ENCODE data around the gene ADGRG2.

ADGRG2 gene

DNA sequence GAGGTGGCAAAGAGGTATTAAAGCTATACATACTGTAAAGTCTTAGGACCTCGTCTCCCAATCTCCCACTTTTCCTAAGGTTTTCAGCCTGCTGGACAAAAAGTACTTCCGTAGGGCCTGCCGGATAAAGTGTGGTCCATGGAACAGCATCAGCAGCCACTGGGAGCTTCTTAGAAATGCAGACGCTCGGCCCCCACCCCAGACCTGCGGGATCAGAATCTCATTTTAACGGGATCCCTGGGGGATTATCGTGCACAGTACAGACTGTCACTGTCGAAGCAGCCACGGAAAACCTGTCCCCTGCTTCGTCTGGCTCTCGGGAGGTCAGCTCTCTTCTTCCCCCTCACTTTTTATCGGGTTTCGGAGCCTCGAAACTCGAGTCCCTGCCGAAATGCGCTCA is 802 bp downstream of the ADGRG2 start:
- no peak for DNase-seq (ENCODE audit: low read depth in 1 of 2, low spot score in 1 of 2)

DNA sequence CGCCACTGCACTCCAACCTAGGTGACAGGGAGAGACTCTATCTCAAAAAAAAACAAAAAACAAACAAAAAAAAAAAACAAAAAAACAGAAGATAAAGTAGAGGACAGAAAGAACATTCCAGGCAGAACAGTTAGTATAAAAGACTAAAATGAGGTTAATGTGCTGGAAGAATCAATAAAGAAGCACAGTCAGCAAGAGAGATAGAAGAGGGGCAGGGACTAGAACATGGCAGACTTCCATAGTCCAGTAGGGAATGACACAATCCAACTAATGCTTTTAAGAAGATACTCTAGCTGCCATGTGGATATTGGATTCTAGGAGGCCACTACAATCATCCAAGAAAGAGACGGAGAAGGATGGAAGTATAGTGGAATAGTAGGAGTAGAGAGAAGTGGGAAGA is 11.6 kb downstream of the ADGRG2 start:
- Histone ChIP-seq H3K27me3 (ENCODE audit: insufficient read depth, poor library complexity, severe bottlenecking) (no peaks in the 10 kb centered on the region), H3K27ac (replicated peaks) (no peak overlapping the region), H3K4me3 (replicated peaks; ENCODE audit: insufficient read depth, low read length) (no peak overlapping the region)
- TF ChIP-seq, protein P1, sequence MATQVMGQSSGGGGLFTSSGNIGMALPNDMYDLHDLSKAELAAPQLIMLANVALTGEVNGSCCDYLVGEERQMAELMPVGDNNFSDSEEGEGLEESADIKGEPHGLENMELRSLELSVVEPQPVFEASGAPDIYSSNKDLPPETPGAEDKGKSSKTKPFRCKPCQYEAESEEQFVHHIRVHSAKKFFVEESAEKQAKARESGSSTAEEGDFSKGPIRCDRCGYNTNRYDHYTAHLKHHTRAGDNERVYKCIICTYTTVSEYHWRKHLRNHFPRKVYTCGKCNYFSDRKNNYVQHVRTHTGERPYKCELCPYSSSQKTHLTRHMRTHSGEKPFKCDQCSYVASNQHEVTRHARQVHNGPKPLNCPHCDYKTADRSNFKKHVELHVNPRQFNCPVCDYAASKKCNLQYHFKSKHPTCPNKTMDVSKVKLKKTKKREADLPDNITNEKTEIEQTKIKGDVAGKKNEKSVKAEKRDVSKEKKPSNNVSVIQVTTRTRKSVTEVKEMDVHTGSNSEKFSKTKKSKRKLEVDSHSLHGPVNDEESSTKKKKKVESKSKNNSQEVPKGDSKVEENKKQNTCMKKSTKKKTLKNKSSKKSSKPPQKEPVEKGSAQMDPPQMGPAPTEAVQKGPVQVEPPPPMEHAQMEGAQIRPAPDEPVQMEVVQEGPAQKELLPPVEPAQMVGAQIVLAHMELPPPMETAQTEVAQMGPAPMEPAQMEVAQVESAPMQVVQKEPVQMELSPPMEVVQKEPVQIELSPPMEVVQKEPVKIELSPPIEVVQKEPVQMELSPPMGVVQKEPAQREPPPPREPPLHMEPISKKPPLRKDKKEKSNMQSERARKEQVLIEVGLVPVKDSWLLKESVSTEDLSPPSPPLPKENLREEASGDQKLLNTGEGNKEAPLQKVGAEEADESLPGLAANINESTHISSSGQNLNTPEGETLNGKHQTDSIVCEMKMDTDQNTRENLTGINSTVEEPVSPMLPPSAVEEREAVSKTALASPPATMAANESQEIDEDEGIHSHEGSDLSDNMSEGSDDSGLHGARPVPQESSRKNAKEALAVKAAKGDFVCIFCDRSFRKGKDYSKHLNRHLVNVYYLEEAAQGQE (IDR thresholded peaks at IDR 0.05; ENCODE audit: insufficient replicate concordance, low read depth), result no peak
- TF ChIP-seq, protein P2, sequence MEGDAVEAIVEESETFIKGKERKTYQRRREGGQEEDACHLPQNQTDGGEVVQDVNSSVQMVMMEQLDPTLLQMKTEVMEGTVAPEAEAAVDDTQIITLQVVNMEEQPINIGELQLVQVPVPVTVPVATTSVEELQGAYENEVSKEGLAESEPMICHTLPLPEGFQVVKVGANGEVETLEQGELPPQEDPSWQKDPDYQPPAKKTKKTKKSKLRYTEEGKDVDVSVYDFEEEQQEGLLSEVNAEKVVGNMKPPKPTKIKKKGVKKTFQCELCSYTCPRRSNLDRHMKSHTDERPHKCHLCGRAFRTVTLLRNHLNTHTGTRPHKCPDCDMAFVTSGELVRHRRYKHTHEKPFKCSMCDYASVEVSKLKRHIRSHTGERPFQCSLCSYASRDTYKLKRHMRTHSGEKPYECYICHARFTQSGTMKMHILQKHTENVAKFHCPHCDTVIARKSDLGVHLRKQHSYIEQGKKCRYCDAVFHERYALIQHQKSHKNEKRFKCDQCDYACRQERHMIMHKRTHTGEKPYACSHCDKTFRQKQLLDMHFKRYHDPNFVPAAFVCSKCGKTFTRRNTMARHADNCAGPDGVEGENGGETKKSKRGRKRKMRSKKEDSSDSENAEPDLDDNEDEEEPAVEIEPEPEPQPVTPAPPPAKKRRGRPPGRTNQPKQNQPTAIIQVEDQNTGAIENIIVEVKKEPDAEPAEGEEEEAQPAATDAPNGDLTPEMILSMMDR (IDR thresholded peaks at IDR 0.05; ENCODE audit: insufficient read depth, low read length), result no peak
- TF ChIP-seq SPI1 (IDR thresholded peaks at IDR 0.05; ENCODE audit: borderline replicate concordance, low read depth) (no peak), GABPA (IDR thresholded peaks at IDR 0.05; ENCODE audit: low read depth) (no peak), POLR2AphosphoS5 (IDR thresholded peaks at IDR 0.05; ENCODE audit: low read depth) (no peak)
- no peak for DNase-seq (ENCODE audit: low read depth in 1 of 2, low spot score in 1 of 2)

More for the DNA sequence above, 802 bp downstream of the ADGRG2 start:
- no peak overlapping the region for H3K27ac ChIP-seq (replicated peaks)
- TF ChIP-seq SPI1 (IDR thresholded peaks at IDR 0.05; ENCODE audit: borderline replicate concordance, low read depth) (no peak), POLR2AphosphoS5 (IDR thresholded peaks at IDR 0.05; ENCODE audit: low read depth) (no peak), GABPA (IDR thresholded peaks at IDR 0.05; ENCODE audit: low read depth) (no peak)
- TF ChIP-seq, protein P2 (IDR thresholded peaks at IDR 0.05; ENCODE audit: insufficient read depth, low read length), result no peak
- TF ChIP-seq, protein P1 (IDR thresholded peaks at IDR 0.05; ENCODE audit: insufficient replicate concordance, low read depth), result no peak
- H3K27me3 ChIP-seq (ENCODE audit: insufficient read depth, poor library complexity, severe bottlenecking), result peaks cover 20% of the 10 kb centered on the region
- H3K4me3 ChIP-seq (replicated peaks; ENCODE audit: insufficient read depth, low read length), result no peak overlapping the region

DNA sequence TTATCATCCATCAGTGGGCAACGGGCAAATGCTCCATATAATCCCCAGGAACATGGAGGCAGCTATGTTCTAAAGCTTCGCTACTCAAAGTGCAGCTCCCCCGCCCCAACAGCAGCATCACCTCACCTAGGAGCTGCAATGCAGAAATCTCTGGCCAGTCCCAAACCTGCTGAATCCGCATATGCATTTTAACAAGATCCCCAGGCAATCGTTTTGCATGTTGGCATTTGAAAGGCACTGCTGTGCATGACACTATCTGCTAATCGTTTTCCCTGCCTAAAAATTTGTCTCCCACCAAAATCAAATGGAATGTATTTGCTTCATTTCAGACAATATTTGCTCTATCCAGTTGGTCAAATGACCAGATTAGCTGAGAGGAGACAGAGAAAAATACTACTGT is 15.2 kb downstream of the ADGRG2 start:
- Histone ChIP-seq H3K27me3 (ENCODE audit: insufficient read depth, poor library complexity, severe bottlenecking) (no peaks in the 10 kb centered on the region), H3K4me3 (replicated peaks; ENCODE audit: insufficient read depth, low read length) (no peak overlapping the region), H3K27ac (replicated peaks) (no peak overlapping the region)
- DNase-seq (ENCODE audit: low read depth in 1 of 2, low spot score in 1 of 2), result no peak
- TF ChIP-seq POLR2AphosphoS5 (IDR thresholded peaks at IDR 0.05; ENCODE audit: low read depth), result no peak

DNA sequence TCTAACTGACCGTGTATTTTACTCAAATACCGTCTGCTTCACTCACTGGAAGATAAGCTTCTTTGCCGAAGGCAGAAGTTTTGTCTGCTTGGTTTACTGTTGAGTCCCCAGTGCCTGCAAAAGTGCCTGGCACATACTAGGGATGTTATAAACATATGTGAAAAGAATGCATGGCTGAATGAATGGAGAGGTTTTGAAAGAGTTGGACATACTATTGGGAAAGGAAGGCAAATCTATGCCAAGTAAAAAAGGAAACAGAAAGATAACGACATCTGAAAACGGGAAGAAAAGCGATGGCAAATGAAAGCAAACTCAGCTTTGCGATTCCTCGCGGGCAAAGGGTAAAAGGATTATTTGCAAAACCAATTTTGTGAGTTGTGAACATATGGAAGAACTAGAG is 21.7 kb downstream of the ADGRG2 start:
- no peak overlapping the region for H3K27ac ChIP-seq (replicated peaks)
- no peak for DNase-seq (ENCODE audit: low read depth in 1 of 2, low spot score in 1 of 2)
- H3K27me3 ChIP-seq (ENCODE audit: insufficient read depth, poor library complexity, severe bottlenecking), result no peaks in the 10 kb centered on the region
- H3K4me3 ChIP-seq (replicated peaks; ENCODE audit: insufficient read depth, low read length), result no peak overlapping the region
- TF ChIP-seq, protein P1 (IDR thresholded peaks at IDR 0.05; ENCODE audit: insufficient replicate concordance, low read depth), result no peak
- TF ChIP-seq, protein P2 (IDR thresholded peaks at IDR 0.05; ENCODE audit: insufficient read depth, low read length), result no peak
- no peak for TF ChIP-seq SPI1 (IDR thresholded peaks at IDR 0.05; ENCODE audit: borderline replicate concordance, low read depth)
- no peak for TF ChIP-seq POLR2AphosphoS5 (IDR thresholded peaks at IDR 0.05; ENCODE audit: low read depth)
- no peak for TF ChIP-seq GABPA (IDR thresholded peaks at IDR 0.05; ENCODE audit: low read depth)
